ENCODE results near the gene PIGBOS1.

The PIGBOS1 gene

DNA sequence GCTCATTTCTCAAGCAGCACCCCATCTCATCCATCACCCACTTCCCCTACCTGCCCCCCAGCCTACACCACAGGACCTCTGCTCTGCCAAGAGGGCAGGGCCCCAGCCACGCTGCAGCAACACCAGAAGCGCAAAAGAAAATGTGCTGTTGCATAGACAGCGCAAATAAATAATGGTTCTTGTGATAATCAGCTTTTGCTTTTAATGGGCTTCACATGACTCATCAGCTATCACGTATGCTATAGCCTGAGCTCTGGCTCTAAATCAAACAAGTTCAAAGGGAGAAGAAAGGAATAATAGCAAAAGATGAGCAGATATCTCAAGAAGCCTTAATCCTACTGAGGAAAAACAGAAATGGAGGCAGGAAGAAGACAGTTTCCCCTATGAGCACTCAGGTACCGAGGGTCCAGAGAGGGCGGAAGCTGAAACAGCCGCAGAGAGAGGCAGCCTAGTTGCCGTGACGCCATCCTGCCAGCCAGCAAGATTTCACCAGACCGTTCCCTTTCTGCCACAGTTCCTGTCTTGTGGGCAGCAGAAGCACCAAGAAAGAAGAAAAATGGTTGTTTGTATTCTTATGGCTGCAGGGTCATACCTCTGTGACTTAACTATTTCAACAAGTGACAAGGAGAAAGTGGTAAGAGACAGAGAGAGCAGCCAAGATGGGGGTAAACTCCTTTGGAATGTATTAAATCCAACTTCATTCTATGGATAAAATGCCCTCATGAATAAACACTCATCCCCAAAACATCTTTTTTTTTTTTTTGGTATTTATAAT lies 51.3 kb downstream of the PIGBOS1 start:
- peak in 8 of 56 donors; percentile 0 to 18 (median 6) for DNase-seq
